Fibroblast of lung (primary cell): ENCODE measurements around the gene HINT1.

Experiments
- EZH2 ChIP-seq: IDR thresholded peaks from 2 replicates; pipeline ENCODE4 v1.5.1; 2012; ENCODE audit warnings: low read length, control low read depth, mild to moderate bottlenecking; ENCODE audit errors: missing control alignments
- TF ChIP-seq, protein P1 (sequence below), 2 donors: IDR thresholded peaks in 1 of 2; conservative IDR thresholded peaks in 1 of 2; 1 replicate in 1 of 2; 2 replicates in 1 of 2; pipeline ENCODE4 v1.5.1; 2011 to 2012; ENCODE audit warnings: low read length in 2 of 2, control low read depth in 1 of 2, inconsistent platforms in 1 of 2, low read depth in 1 of 2, mild to moderate bottlenecking in 1 of 2

DNA sequence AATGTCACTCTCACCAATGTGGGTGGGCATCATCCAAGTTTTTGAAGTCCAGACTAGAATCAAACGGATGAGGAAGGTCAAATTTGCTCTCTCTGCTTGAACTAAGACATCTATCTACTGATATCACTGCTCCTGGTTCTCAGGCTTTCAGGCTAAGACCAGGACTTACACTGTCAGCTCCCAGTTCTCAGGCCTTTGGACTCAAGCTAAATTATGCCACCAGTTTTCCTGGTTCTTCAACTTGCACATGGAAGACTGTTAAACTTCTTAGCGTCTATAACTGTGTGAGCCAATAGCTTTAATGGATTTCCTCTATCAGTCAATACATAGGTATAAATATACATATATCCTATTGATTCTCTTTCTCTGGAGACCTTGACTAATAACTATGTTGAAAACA is 41.0 kb upstream of the HINT1 start:
- TF ChIP-seq, protein P1, sequence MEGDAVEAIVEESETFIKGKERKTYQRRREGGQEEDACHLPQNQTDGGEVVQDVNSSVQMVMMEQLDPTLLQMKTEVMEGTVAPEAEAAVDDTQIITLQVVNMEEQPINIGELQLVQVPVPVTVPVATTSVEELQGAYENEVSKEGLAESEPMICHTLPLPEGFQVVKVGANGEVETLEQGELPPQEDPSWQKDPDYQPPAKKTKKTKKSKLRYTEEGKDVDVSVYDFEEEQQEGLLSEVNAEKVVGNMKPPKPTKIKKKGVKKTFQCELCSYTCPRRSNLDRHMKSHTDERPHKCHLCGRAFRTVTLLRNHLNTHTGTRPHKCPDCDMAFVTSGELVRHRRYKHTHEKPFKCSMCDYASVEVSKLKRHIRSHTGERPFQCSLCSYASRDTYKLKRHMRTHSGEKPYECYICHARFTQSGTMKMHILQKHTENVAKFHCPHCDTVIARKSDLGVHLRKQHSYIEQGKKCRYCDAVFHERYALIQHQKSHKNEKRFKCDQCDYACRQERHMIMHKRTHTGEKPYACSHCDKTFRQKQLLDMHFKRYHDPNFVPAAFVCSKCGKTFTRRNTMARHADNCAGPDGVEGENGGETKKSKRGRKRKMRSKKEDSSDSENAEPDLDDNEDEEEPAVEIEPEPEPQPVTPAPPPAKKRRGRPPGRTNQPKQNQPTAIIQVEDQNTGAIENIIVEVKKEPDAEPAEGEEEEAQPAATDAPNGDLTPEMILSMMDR (conservative IDR thresholded peaks at IDR 0.05 in 1 of 2, IDR thresholded peaks at IDR 0.05 in 1 of 2; ENCODE audit: low read depth in 1 of 2, low read length in 2 of 2) = no peak
- no peak for TF ChIP-seq EZH2
